Trophoblast cell (in vitro differentiated cells and primary cell): ENCODE results near the gene CDC73.

Experiments
- DNase-seq, 2 donors: peaks; one replicate each; pipeline ENCODE4 v3.0.0-alpha.2; 2016
- H2AFZ ChIP-seq: 2 replicates; pipeline ENCODE4 v1.6.1; 2013; ENCODE audit warnings: low read length, moderate library complexity, mild to moderate bottlenecking; ENCODE audit not compliant: insufficient read depth, poor library complexity
- H2AK5ac ChIP-seq: 2 replicates; pipeline ENCODE4 v1.6.1; 2013; ENCODE audit warnings: mild to moderate bottlenecking, low read length
- H2BK120ac ChIP-seq: 2 replicates; pipeline ENCODE4 v1.6.1; 2013; ENCODE audit warnings: low read length, mild to moderate bottlenecking, moderate library complexity; ENCODE audit not compliant: insufficient read depth, poor library complexity
- H2BK12ac ChIP-seq: 2 replicates; pipeline ENCODE4 v1.6.1; 2013; ENCODE audit warnings: mild to moderate bottlenecking, low read length, moderate library complexity
- H2BK5ac ChIP-seq: 2 replicates; pipeline ENCODE4 v1.6.1; 2013; ENCODE audit warnings: low read length, low read depth, moderate library complexity, mild to moderate bottlenecking; ENCODE audit not compliant: poor library complexity
- H3K14ac ChIP-seq: 2 replicates; pipeline ENCODE4 v1.6.1; 2013; ENCODE audit warnings: mild to moderate bottlenecking, low read length
- H3K18ac ChIP-seq: 2 replicates; pipeline ENCODE4 v1.6.1; 2013; ENCODE audit warnings: mild to moderate bottlenecking, low read length
- H3K23ac ChIP-seq: 2 replicates; pipeline ENCODE4 v1.6.1; 2013; ENCODE audit warnings: low read length
- H3K27ac ChIP-seq: 2 replicates; pipeline ENCODE4 v1.5.1; 2013; ENCODE audit warnings: low read depth, mild to moderate bottlenecking, inconsistent platforms, low read length, moderate library complexity
- H3K27me3 ChIP-seq: 2 replicates; pipeline ENCODE4 v1.6.1; 2013; ENCODE audit warnings: inconsistent platforms, mild to moderate bottlenecking, low read length, moderate library complexity; ENCODE audit not compliant: insufficient read depth
- H3K36me3 ChIP-seq, 2 experiments: 1 replicate in 1 of 2; 2 replicates in 1 of 2; pipeline ENCODE4 v1.6.1; 2013; ENCODE audit warnings: low read length in 2 of 2, mild to moderate bottlenecking in 2 of 2, moderate library complexity in 1 of 2; ENCODE audit not compliant: insufficient read depth in 2 of 2, control insufficient read depth in 1 of 2
- H3K4ac ChIP-seq: 2 replicates; pipeline ENCODE4 v1.6.1; 2013; ENCODE audit warnings: low read depth, mild to moderate bottlenecking, low read length, moderate library complexity
- H3K4me1 ChIP-seq, 2 experiments: 1 replicate in 1 of 2; 2 replicates in 1 of 2; pipeline ENCODE4 v1.6.1; 2013; ENCODE audit warnings: low read length in 2 of 2, mild to moderate bottlenecking in 2 of 2, moderate library complexity in 1 of 2; ENCODE audit not compliant: insufficient read depth in 2 of 2, control insufficient read depth in 1 of 2
- H3K4me2 ChIP-seq: 2 replicates; pipeline ENCODE4 v1.6.1; 2013; ENCODE audit warnings: inconsistent platforms, mild to moderate bottlenecking, low read length, moderate library complexity
- H3K4me3 ChIP-seq: 2 replicates; pipeline ENCODE4 v1.5.1; 2013; ENCODE audit warnings: mild to moderate bottlenecking, low read depth, low read length, inconsistent platforms
- H3K79me1 ChIP-seq: one replicate; pipeline ENCODE4 v1.6.1; 2013; ENCODE audit warnings: low read length
- H3K79me2 ChIP-seq: 2 replicates; pipeline ENCODE4 v1.6.1; 2013; ENCODE audit warnings: low read length, mild to moderate bottlenecking; ENCODE audit not compliant: control insufficient read depth, insufficient read depth, poor library complexity
- H3K9ac ChIP-seq: 2 replicates; pipeline ENCODE4 v1.6.1; 2013; ENCODE audit warnings: mild to moderate bottlenecking, low read length
- H3K9me3 ChIP-seq: 2 replicates; pipeline ENCODE4 v1.6.1; 2013; ENCODE audit warnings: low read depth, mild to moderate bottlenecking, control low read depth, inconsistent platforms, low read length; ENCODE audit not compliant: insufficient read depth
- H4K12ac ChIP-seq: 2 replicates; pipeline ENCODE4 v1.6.1; 2013; ENCODE audit warnings: low read depth, mild to moderate bottlenecking, low read length, moderate library complexity
- H4K8ac ChIP-seq: 2 replicates; pipeline ENCODE4 v1.6.1; 2013; ENCODE audit warnings: low read depth, mild to moderate bottlenecking, low read length, moderate library complexity
- H4K91ac ChIP-seq: one replicate; pipeline ENCODE4 v1.6.1; 2013; ENCODE audit warnings: low read depth, mild to moderate bottlenecking, low read length, moderate library complexity
- WGBS: extraction: QIAGEN DNeasy Blood & Tissue Kit; methylation state at CpG from one replicate; pipeline ENCODE4 v1.1.7; 2013; ENCODE audit warnings: missing lambda C conversion rate; ENCODE audit not compliant: insufficient read length, insufficient coverage; ENCODE audit errors: extremely low coverage; 5-methylcytosine and 5-hydroxymethylcytosine counted together

CDC73 gene

GRCh38 chr1:193118194-193118593 is 3.6 kb upstream of the CDC73 start:
- Histone ChIP-seq H4K8ac (no peak overlapping the region), H3K79me1 (peaks cover 14% of the 10 kb centered on the region), H2BK12ac (no peak overlapping the region), H3K27ac (no peak overlapping the region), H3K79me2 (peaks cover 6% of the 10 kb centered on the region), H3K9me3 (no peaks in the 10 kb centered on the region), H3K4me2 (no peak overlapping the region), H3K23ac (no peak overlapping the region), H3K14ac (no peak overlapping the region), H3K18ac (no peak overlapping the region), H4K91ac (no peak overlapping the region), H3K4ac (no peak overlapping the region), H3K27me3 (no peaks in the 10 kb centered on the region), H3K4me3 (no peak overlapping the region), H3K9ac (no peak overlapping the region), H3K4me1 (peaks cover 2 to 5% of the 10 kb centered on the region in 2 experiments), H2BK120ac (no peak overlapping the region), H2BK5ac (no peak overlapping the region), H4K12ac (no peak overlapping the region), H2AFZ (no peak overlapping the region), H3K36me3 (no peaks in the 10 kb centered on the region), H2AK5ac (no peak overlapping the region)
- DNase-seq: no peak
- no CpG with 5 or more reads among the region's 3 CpGs for WGBS

GRCh38 chr1:193118803-193119730 is 2.8 kb upstream of the CDC73 start:
- Histone ChIP-seq H3K4ac (no peak overlapping the region), H2AFZ (no peak overlapping the region), H3K14ac (no peak overlapping the region), H3K9me3 (no peaks in the 10 kb centered on the region), H2AK5ac (no peak overlapping the region), H3K79me2 (peaks cover 8% of the 10 kb centered on the region), H3K27ac (no peak overlapping the region), H3K36me3 (no peaks in the 10 kb centered on the region), H3K4me2 (no peak overlapping the region), H3K18ac (no peak overlapping the region), H2BK12ac (no peak overlapping the region), H3K4me1 (peaks cover 2 to 7% of the 10 kb centered on the region in 2 experiments), H4K8ac (no peak overlapping the region), H3K9ac (no peak overlapping the region), H3K4me3 (no peak overlapping the region), H3K79me1 (peaks cover 14% of the 10 kb centered on the region), H4K91ac (no peak overlapping the region), H3K23ac (no peak overlapping the region), H2BK5ac (no peak overlapping the region), H2BK120ac (no peak overlapping the region), H3K27me3 (no peaks in the 10 kb centered on the region), H4K12ac (no peak overlapping the region)
- no peak for DNase-seq
- no CpG with 5 or more reads among the region's 4 CpGs for WGBS

- no peak overlapping the region for H3K27ac ChIP-seq
- no peak overlapping the region for H2BK5ac ChIP-seq
- no peak overlapping the region for H3K23ac ChIP-seq
- H4K8ac ChIP-seq: no peak overlapping the region
- no peak overlapping the region for H2AFZ ChIP-seq
- H3K79me1 ChIP-seq: peaks cover 14% of the 10 kb centered on the region
- no peak overlapping the region for H3K9ac ChIP-seq
- DNase-seq: peak in 1 of 2 donors; percentile 11
- H2AK5ac ChIP-seq: no peak overlapping the region
- H3K9me3 ChIP-seq: no peaks in the 10 kb centered on the region
- peaks cover 5% of the 10 kb centered on the region in 2 experiments for H3K36me3 ChIP-seq
- peak overlapping the region; percentile 92 for H3K4me2 ChIP-seq
- no peak overlapping the region for H3K4me3 ChIP-seq
- H4K12ac ChIP-seq: no peak overlapping the region
- no peak overlapping the region for H3K4ac ChIP-seq
- H3K79me2 ChIP-seq: peaks cover 8% of the 10 kb centered on the region
- WGBS: no CpG with 5 or more reads among the region's 6 CpGs
- H2BK120ac ChIP-seq: no peak overlapping the region
- no peaks in the 10 kb centered on the region for H3K27me3 ChIP-seq
- H4K91ac ChIP-seq: no peak overlapping the region
- H3K18ac ChIP-seq: no peak overlapping the region
- H3K4me1 ChIP-seq: peaks cover 2 to 5% of the 10 kb centered on the region in 2 experiments
- H2BK12ac ChIP-seq: no peak overlapping the region
- H3K14ac ChIP-seq: no peak overlapping the region
Observed at GRCh38 chr1:193120604-193121166, 1.1 kb upstream of the CDC73 start.

- H2BK12ac ChIP-seq: no peak overlapping the region
- no peak overlapping the region for H3K18ac ChIP-seq
- H3K4me3 ChIP-seq: no peak overlapping the region
- no peak overlapping the region for H3K9ac ChIP-seq
- no peaks in the 10 kb centered on the region for H3K9me3 ChIP-seq
- no peak overlapping the region for H2AFZ ChIP-seq
- H2AK5ac ChIP-seq: no peak overlapping the region
- H3K36me3 ChIP-seq: peaks cover 9 to 12% of the 10 kb centered on the region in 2 experiments
- H3K27me3 ChIP-seq: no peaks in the 10 kb centered on the region
- no peak overlapping the region for H4K91ac ChIP-seq
- DNase-seq: no peak
- H3K79me2 ChIP-seq: peaks cover 8% of the 10 kb centered on the region
- peaks cover 0 to 3% of the 10 kb centered on the region in 2 experiments for H3K4me1 ChIP-seq
- no peak overlapping the region for H3K23ac ChIP-seq
- no peak overlapping the region for H4K12ac ChIP-seq
- no peak overlapping the region for H3K27ac ChIP-seq
- peaks cover 12% of the 10 kb centered on the region for H3K79me1 ChIP-seq
- no peak overlapping the region for H2BK5ac ChIP-seq
- no peak overlapping the region for H3K4ac ChIP-seq
- no peak overlapping the region for H3K4me2 ChIP-seq
- H3K14ac ChIP-seq: no peak overlapping the region
- H2BK120ac ChIP-seq: no peak overlapping the region
- no peak overlapping the region for H4K8ac ChIP-seq
Observed at GRCh38 chr1:193123751-193124150, 1.9 kb downstream of the CDC73 start.
